H1 (cell line): ENCODE data around the gene VIPAS39. TPM values are rescaled to one million over a fixed set of nuclear protein-coding genes. Genes with fewer than 3 reads are reported as not detected.

Source experiments
- CTCF ChIA-PET: fragments of 300-600 bp; sonication (Branson Sonifier 250); formaldehyde crosslinking; loops from one replicate; lab custom pipeline; 2021; ENCODE audit not compliant: partially characterized antibody; lab: Charles Lee
- POLR2A ChIA-PET: fragments of 300-600 bp; sonication (Branson Sonifier 250); formaldehyde crosslinking; loops from one replicate; lab custom pipeline; 2021; ENCODE audit warnings: inconsistent platforms; ENCODE audit not compliant: partially characterized antibody; lab: Charles Lee
- DNase-seq, 2 experiments: peaks; one replicate each; pipeline versions ENCODE4 v3.0.0 to v3.0.0-alpha.2; 2010 to 2022; ENCODE audit warnings: low spot score in 2 of 2, low read depth in 1 of 2, mixed read lengths in 1 of 2
- FAIRE-seq: peaks from 2 replicates; lab custom pipeline; 2011; peaks lifted over from hg19 to GRCh38; lab: Jason Lieb, UNC
- H2AFZ ChIP-seq: 2 replicates; pipeline ENCODE4 v1.8.1; 2012; ENCODE audit warnings: low read length, inconsistent platforms
- H2AK5ac ChIP-seq: 2 replicates; pipeline ENCODE4 v1.6.1; 2013; ENCODE audit warnings: low read depth, low read length
- H2BK120ac ChIP-seq: replicated peaks from 2 replicates; pipeline ENCODE3; 2013; ENCODE audit warnings: low read depth, low read length, inconsistent platforms
- H2BK12ac ChIP-seq: 2 replicates; pipeline ENCODE4 v1.6.1; 2013; ENCODE audit warnings: low read depth, low read length
- H2BK15ac ChIP-seq: 2 replicates; pipeline ENCODE4 v1.6.1; 2013; ENCODE audit warnings: low read length
- H2BK20ac ChIP-seq: 2 replicates; pipeline ENCODE4 v1.6.1; 2013; ENCODE audit warnings: low read length
- H2BK5ac ChIP-seq: 2 replicates; pipeline ENCODE4 v1.6.1; 2013; ENCODE audit warnings: low read depth, low read length
- H3K14ac ChIP-seq: 2 replicates; pipeline ENCODE4 v1.6.1; 2013; ENCODE audit warnings: inconsistent platforms; ENCODE audit not compliant: insufficient read length
- H3K18ac ChIP-seq: 2 replicates; pipeline ENCODE4 v1.6.1; 2013; ENCODE audit warnings: low read length; ENCODE audit errors: extremely low read depth
- H3K23ac ChIP-seq: 2 replicates; pipeline ENCODE4 v1.6.1; 2013; ENCODE audit warnings: inconsistent platforms; ENCODE audit not compliant: insufficient read length
- H3K23me2 ChIP-seq: 2 replicates; pipeline ENCODE4 v1.6.1; 2013; ENCODE audit warnings: low read depth, low read length
- H3K27ac ChIP-seq: 2 replicates; pipeline ENCODE4 v1.6.1; 2011; ENCODE audit warnings: low read depth, low read length, inconsistent platforms
- H3K27me3 ChIP-seq, 4 experiments: replicated peaks in 1 of 4; 1 replicate in 1 of 4; 2 replicates in 3 of 4; pipeline versions ENCODE4 v1.6.1 to v1.8.1; 2011 to 2013; ENCODE audit warnings: low read length in 3 of 4, mild to moderate bottlenecking in 3 of 4, inconsistent platforms in 2 of 4, mixed read lengths in 2 of 4, moderate library complexity in 1 of 4; ENCODE audit not compliant: control insufficient read depth in 3 of 4, insufficient read depth in 3 of 4; ENCODE audit errors: extremely low read depth in 1 of 4
- H3K36me3 ChIP-seq, 4 experiments: 2 replicates each; pipeline versions ENCODE4 v1.6.1 to v1.8.1; 2011 to 2013; ENCODE audit warnings: mild to moderate bottlenecking in 4 of 4, low read length in 3 of 4, moderate library complexity in 2 of 4, control low read depth in 1 of 4, inconsistent platforms in 1 of 4; ENCODE audit not compliant: insufficient read depth in 4 of 4, control insufficient read depth in 2 of 4
- H3K4ac ChIP-seq: replicated peaks from 2 replicates; pipeline ENCODE3; 2013; ENCODE audit warnings: low read length, low read depth, mixed read lengths, inconsistent platforms; ENCODE audit not compliant: insufficient read length
- H3K4me1 ChIP-seq, 4 experiments: replicated peaks in 1 of 4; 1 replicate in 1 of 4; 2 replicates in 3 of 4; pipeline versions ENCODE4 v1.6.1 to v1.8.1; 2011 to 2013; ENCODE audit warnings: low read length in 3 of 4, inconsistent platforms in 2 of 4, mixed read lengths in 1 of 4; ENCODE audit not compliant: insufficient read depth in 4 of 4, control insufficient read depth in 3 of 4
- H3K4me2 ChIP-seq, 2 experiments: 2 replicates each; pipeline versions ENCODE4 v1.6.1 to v1.8.1; 2011 to 2013; ENCODE audit warnings: low read depth in 2 of 2, low read length in 2 of 2, control low read depth in 1 of 2, inconsistent platforms in 1 of 2, mild to moderate bottlenecking in 1 of 2; ENCODE audit not compliant: insufficient read depth in 1 of 2
- H3K4me3 ChIP-seq, 4 experiments: fragments of 200-600, 300-600 bp in 1 of 4; sonication (generic), shearing (Covaris generic), sonication (Bioruptor Twin) in 1 of 4; 2 replicates each; pipeline versions ENCODE4 v1.5.1 to v1.8.1; 2011 to 2016; ENCODE audit warnings: low read length in 4 of 4, low read depth in 3 of 4, control low read depth in 2 of 4, inconsistent platforms in 2 of 4, mild to moderate bottlenecking in 2 of 4, mixed read lengths in 1 of 4, moderate library complexity in 1 of 4; ENCODE audit not compliant: insufficient read depth in 2 of 4; ENCODE audit errors: extremely low read depth in 1 of 4
- H3K56ac ChIP-seq: replicated peaks from 2 replicates; pipeline ENCODE3; 2013; ENCODE audit warnings: low read depth, mild to moderate bottlenecking, mixed read lengths, low read length, inconsistent platforms; ENCODE audit not compliant: insufficient read length
- H3K79me1 ChIP-seq: 2 replicates; pipeline ENCODE4 v1.6.1; 2013; ENCODE audit warnings: low read depth, low read length, control low read depth
- H3K79me2 ChIP-seq, 2 experiments: 2 replicates each; pipeline versions ENCODE4 v1.6.1 to v1.8.1; 2012 to 2013; ENCODE audit warnings: low read length in 2 of 2, mild to moderate bottlenecking in 2 of 2, inconsistent platforms in 1 of 2; ENCODE audit not compliant: insufficient read depth in 2 of 2, control insufficient read depth in 1 of 2
- H3K9ac ChIP-seq, 4 experiments: replicated peaks in 1 of 4; 1 replicate in 1 of 4; 2 replicates in 3 of 4; pipeline versions ENCODE4 v1.6.1 to v1.8.1; 2011 to 2013; ENCODE audit warnings: low read depth in 3 of 4, low read length in 3 of 4, control low read depth in 2 of 4, mild to moderate bottlenecking in 2 of 4, moderate library complexity in 2 of 4, inconsistent platforms in 1 of 4; ENCODE audit errors: extremely low read depth in 1 of 4
- H3K9me3 ChIP-seq, 2 experiments: 2 replicates each; pipeline versions ENCODE4 v1.6.1 to v1.8.1; 2012 to 2013; ENCODE audit warnings: mild to moderate bottlenecking in 2 of 2, moderate library complexity in 2 of 2, control low read depth in 1 of 2, inconsistent platforms in 1 of 2, low read depth in 1 of 2, low read length in 1 of 2, mixed read lengths in 1 of 2; ENCODE audit not compliant: insufficient read depth in 2 of 2
- H4K20me1 ChIP-seq, 2 experiments: replicated peaks in 1 of 2; 2 replicates each; pipeline versions ENCODE3 to v1.8.1; 2011 to 2013; ENCODE audit warnings: inconsistent platforms in 2 of 2, low read length in 2 of 2, mild to moderate bottlenecking in 1 of 2; ENCODE audit not compliant: insufficient read depth in 2 of 2, control insufficient read depth in 1 of 2
- H4K5ac ChIP-seq: 2 replicates; pipeline ENCODE4 v1.6.1; 2013; ENCODE audit warnings: low read length, low read depth, mixed read lengths, inconsistent platforms; ENCODE audit not compliant: insufficient read length
- H4K8ac ChIP-seq: 2 replicates; pipeline ENCODE4 v1.8.0; 2013; ENCODE audit warnings: mild to moderate bottlenecking, moderate library complexity, low read length, inconsistent platforms; ENCODE audit not compliant: insufficient read depth; ENCODE audit errors: extremely low read depth
- H4K91ac ChIP-seq: replicated peaks from 2 replicates; pipeline ENCODE3; 2013; ENCODE audit warnings: low read length, mixed read lengths, inconsistent platforms; ENCODE audit not compliant: insufficient read length
- CEBPB ChIP-seq: IDR thresholded peaks from 2 replicates; pipeline ENCODE4 v1.6.1; 2012; ENCODE audit warnings: low read depth, low read length
- CREB1 ChIP-seq: IDR thresholded peaks from 2 replicates; pipeline ENCODE4 v1.6.1; 2012; ENCODE audit warnings: inconsistent platforms
- E2F6 ChIP-seq: IDR thresholded peaks from 2 replicates; pipeline ENCODE4 v1.6.1; 2012; ENCODE audit warnings: inconsistent platforms
- EP300 ChIP-seq, 2 experiments: IDR thresholded peaks; 1 replicate in 1 of 2; 2 replicates in 1 of 2; pipeline ENCODE4 v1.6.1; 2011 to 2012; ENCODE audit warnings: low read depth in 2 of 2, low read length in 2 of 2, mild to moderate bottlenecking in 2 of 2, borderline replicate concordance in 1 of 2, inconsistent platforms in 1 of 2, moderate library complexity in 1 of 2
- EZH2 ChIP-seq: fragments of 200-600 bp; sonication (generic); IDR thresholded peaks from 2 replicates; pipeline ENCODE4 v1.7.1; 2012; ENCODE audit warnings: low read depth, mild to moderate bottlenecking, moderate library complexity, low read length, inconsistent platforms; ENCODE audit not compliant: severe bottlenecking
- HDAC2 ChIP-seq, 2 experiments: fragments of 300-600 bp in 1 of 2; sonication (generic) in 1 of 2; IDR thresholded peaks; 2 replicates each; pipeline ENCODE4 v1.6.1; 2011 to 2012; ENCODE audit warnings: low read depth in 2 of 2, low read length in 2 of 2, mild to moderate bottlenecking in 2 of 2, moderate library complexity in 2 of 2, borderline replicate concordance in 1 of 2, inconsistent platforms in 1 of 2
- JUND ChIP-seq: IDR thresholded peaks from 2 replicates; pipeline ENCODE4 v1.6.1; 2011; ENCODE audit warnings: mild to moderate bottlenecking, improper control_type of control experiment, low read length
- MAFK ChIP-seq: IDR thresholded peaks from 2 replicates; pipeline ENCODE4 v1.6.1; 2012; ENCODE audit warnings: low read depth, mild to moderate bottlenecking, improper control_type of control experiment, low read length
- PHF8 ChIP-seq: fragments of 200-600 bp; sonication (generic); conservative IDR thresholded peaks from 2 replicates; pipeline ENCODE4 v1.7.1; 2012; ENCODE audit warnings: low read depth, mild to moderate bottlenecking, inconsistent platforms, low read length, moderate library complexity
- SIN3A ChIP-seq, 2 experiments: IDR thresholded peaks in 1 of 2; conservative IDR thresholded peaks in 1 of 2; 2 replicates each; pipeline ENCODE4 v1.6.1; 2011 to 2012; ENCODE audit warnings: low read length in 2 of 2, improper control_type of control experiment in 1 of 2, low read depth in 1 of 2, mild to moderate bottlenecking in 1 of 2
- WGBS, 2 experiments: shearing (Covaris generic) in 1 of 2; methylation state at CpG; one replicate each; pipeline versions ENCODE4 v1.1.6 to v1.1.7; 2013 to 2015; ENCODE audit warnings: low lambda C conversion rate in 2 of 2, mixed read lengths in 2 of 2, inconsistent platforms in 1 of 2, low coverage in 1 of 2, missing lambda C conversion rate in 1 of 2; ENCODE audit not compliant: insufficient replicate concordance in 2 of 2, insufficient coverage in 1 of 2, insufficient read length in 1 of 2; ENCODE audit errors: extremely low coverage in 1 of 2, missing lambda C conversion rate in 1 of 2; 5-methylcytosine and 5-hydroxymethylcytosine counted together
- polyA plus RNA-seq, 7 experiments: library from polyadenylated mRNA; depleted of rRNA in 3 of 7; stranded (reverse) in 5 of 7; unstranded in 2 of 7; fragments of >200 nt in 5 of 7; fragments of 200-250 nt in 2 of 7; gene quantifications; 1 replicate in 5 of 7; 2 replicates in 1 of 7; 4 replicates in 1 of 7; pipeline versions ENCODE4 v1.2.1 to v1.2.3, GENCODE V29; 2011 to 2013; ENCODE audit warnings: missing spikeins in 2 of 7, mixed read lengths in 2 of 7
- total RNA-seq: library from RNA; stranded (reverse); fragmentation: NEBNext Ultra II Directional; extraction: Animal tissue kit (Norgen Biotek cat#: 25700); gene quantifications from 2 replicates; pipeline ENCODE4 v1.2.1, GENCODE V29; 2021

The VIPAS39 gene
- total and polyA plus RNA-seq, 2 of the 8 experiments (the other 6 are each of a cell fraction or from before 2014, with no cell fraction given), result 19.6 to 20.6 TPM

GRCh38 chr14:77377502-77377844, 79.9 kb downstream of the VIPAS39 start:
- peak overlapping the region in 2 of 4 experiments; percentile 20 to 68; a peak in 3 of 7 replicates for H3K9ac ChIP-seq
- POLR2A ChIA-PET, result interaction anchor here (0.6 to 1.7 kb wide), 3 partner anchors 28 to 147 kb away, joined by 3 to 9 read pairs (median 3); partner anchors contain the start of genes GSTZ1 and POMT2
- no peak overlapping the region for H2AK5ac ChIP-seq
- FAIRE-seq, result no peak
- H2BK5ac ChIP-seq, result no peak overlapping the region
- TF ChIP-seq JUND, result no peak
- TF ChIP-seq EP300 (IDR thresholded peaks at IDR 0.05; ENCODE audit: borderline replicate concordance in 1 of 2, low read depth in 2 of 2, low read length in 2 of 2), result no peak
- no peak for TF ChIP-seq HDAC2 (IDR thresholded peaks at IDR 0.05; ENCODE audit: borderline replicate concordance in 1 of 2, low read depth in 2 of 2, low read length in 2 of 2)
- no peak for TF ChIP-seq MAFK
- no peak for TF ChIP-seq CEBPB
- TF ChIP-seq SIN3A (conservative IDR thresholded peaks at IDR 0.05 in 1 of 2, IDR thresholded peaks at IDR 0.05 in 1 of 2; ENCODE audit: low read depth in 1 of 2, low read length in 2 of 2), result no peak
- TF ChIP-seq PHF8, result no peak
- TF ChIP-seq EZH2, result no peak
- no peak for TF ChIP-seq CREB1
- TF ChIP-seq E2F6, result no peak
- H4K20me1 ChIP-seq, result no peaks in the 10 kb centered on the region
- no peak overlapping the region for H2BK12ac ChIP-seq
- H2BK15ac ChIP-seq, result no peak overlapping the region
- no peak overlapping the region for H3K18ac ChIP-seq
- H3K79me1 ChIP-seq, result no peaks in the 10 kb centered on the region
- 32% methylated on average over 10 of the region's 10 CpGs; no CpG with 5 or more reads in 1 of the 2 experiments for WGBS, 2 experiments
- H3K27ac ChIP-seq, result no peak overlapping the region
- peaks cover 0 to 8% (median 2%) of the 10 kb centered on the region in 4 experiments; a peak in 3 of 7 replicates for H3K4me1 ChIP-seq
- H3K9me3 ChIP-seq, result no peaks in the 10 kb centered on the region
- H2BK20ac ChIP-seq, result no peak overlapping the region
- no peak overlapping the region for H4K91ac ChIP-seq
- peaks cover 0 to 4% (median 2%) of the 10 kb centered on the region in 4 experiments; a peak in 1 of 7 replicates for H3K27me3 ChIP-seq
- peak overlapping the region; percentile 96 for H2AFZ ChIP-seq
- H3K4ac ChIP-seq, result no peak overlapping the region
- CTCF ChIA-PET, result interaction anchor here (0.5 to 1.4 kb wide), 12 partner anchors 10 to 173 kb away, joined by 3 to 8 read pairs (median 4); no protein-coding TSS in a partner anchor
- H2BK120ac ChIP-seq, result no peak overlapping the region
- H4K8ac ChIP-seq, result peak overlapping the region; percentile 71; the same call in 1 of the 2 replicates
- DNase-seq, result no peak
- H4K5ac ChIP-seq, result no peak overlapping the region
- no peak overlapping the region for H3K14ac ChIP-seq
- peaks cover 0 to 2% of the 10 kb centered on the region in 2 experiments; a peak in 1 of 4 replicates for H3K79me2 ChIP-seq
- peak overlapping the region; percentile 77 to 99 (median 92) for H3K4me3 ChIP-seq
- no peak overlapping the region for H3K56ac ChIP-seq
- no peaks in the 10 kb centered on the region for H3K36me3 ChIP-seq
- H3K23me2 ChIP-seq, result peaks cover 4% of the 10 kb centered on the region
- H3K23ac ChIP-seq, result no peak overlapping the region
- peak overlapping the region; percentile 88 to 92 for H3K4me2 ChIP-seq
